IPS DF 4.7 (cell line): ENCODE measurements around the gene HS6ST2.

Experiments used
- DNase-seq: peaks from one replicate; pipeline ENCODE4 v3.0.0-alpha.2; 2013; ENCODE audit warnings: low spot score; ENCODE audit errors: extremely low read depth

Gene HS6ST2

GRCh38 chrX:132853040-132853439 lies 105.4 kb downstream of the HS6ST2 start:
- DNase-seq = no peak

GRCh38 chrX:132848296-132848970 lies 110.0 kb downstream of the HS6ST2 start:
- DNase-seq = no peak

- no peak for DNase-seq
Measured at GRCh38 chrX:132843363-132843762, 115.1 kb downstream of the HS6ST2 start.

- no peak for DNase-seq
Measured at GRCh38 chrX:132842460-132843238, 115.8 kb downstream of the HS6ST2 start.

GRCh38 chrX:132837967-132838366 lies 120.5 kb downstream of the HS6ST2 start:
- no peak for DNase-seq

GRCh38 chrX:132837126-132837525 lies 121.3 kb downstream of the HS6ST2 start:
- DNase-seq = no peak

GRCh38 chrX:132836471-132836870 lies 122.0 kb downstream of the HS6ST2 start:
- no peak for DNase-seq

GRCh38 chrX:132834741-132835140 lies 123.7 kb downstream of the HS6ST2 start:
- DNase-seq = no peak

- no peak for DNase-seq
Measured at GRCh38 chrX:132834109-132834508, 124.3 kb downstream of the HS6ST2 start.

GRCh38 chrX:132833373-132833772 lies 125.1 kb downstream of the HS6ST2 start:
- DNase-seq = no peak

GRCh38 chrX:132831336-132831973 lies 127.0 kb downstream of the HS6ST2 start:
- DNase-seq = no peak

- DNase-seq = no peak
Measured at GRCh38 chrX:132822634-132823012, 135.8 kb downstream of the HS6ST2 start.

- DNase-seq = no peak
Measured at GRCh38 chrX:132821974-132822633, 136.3 kb downstream of the HS6ST2 start.

- DNase-seq = no peak
Measured at GRCh38 chrX:132820675-132821074, 137.8 kb downstream of the HS6ST2 start.

- no peak for DNase-seq
Measured at GRCh38 chrX:132819711-132820264, 138.6 kb downstream of the HS6ST2 start.

- DNase-seq = no peak
Measured at GRCh38 chrX:132818638-132819037, 139.8 kb downstream of the HS6ST2 start.

GRCh38 chrX:132815643-132816042 lies 142.8 kb downstream of the HS6ST2 start:
- DNase-seq = no peak

GRCh38 chrX:132810964-132811712 lies 147.3 kb downstream of the HS6ST2 start:
- DNase-seq = no peak

- no peak for DNase-seq
Measured at GRCh38 chrX:132810488-132810887, 147.9 kb downstream of the HS6ST2 start.

GRCh38 chrX:132809581-132809980 lies 148.8 kb downstream of the HS6ST2 start:
- no peak for DNase-seq
